ENCODE data around the gene NECTIN4.

Gene NECTIN4

GRCh38 chr1:161073474-161074121 lies 15.8 kb downstream of the NECTIN4 start:
- Histone ChIP-seq H2AFZ (ENCODE audit: low read length) (no peak overlapping the region), H3K9me3 (replicated peaks; ENCODE audit: insufficient read depth, low read length) (no peaks in the 10 kb centered on the region), H3K27ac (ENCODE audit: low read length) (no peak overlapping the region), H4K20me1 (ENCODE audit: insufficient read depth, low read length) (no peaks in the 10 kb centered on the region), H3K9ac (ENCODE audit: low read length) (no peak overlapping the region), H3K79me2 (ENCODE audit: low read length) (peaks cover 11% of the 10 kb centered on the region), H3K4me3 (ENCODE audit: low read length) (no peak overlapping the region), H3K9me2 (replicated peaks; ENCODE audit: insufficient read depth, low read length) (no peaks in the 10 kb centered on the region), H3K4me1 (ENCODE audit: low read length) (peaks cover 15% of the 10 kb centered on the region), H3K4me2 (ENCODE audit: low read depth, low read length) (no peak overlapping the region), H3F3A (ENCODE audit: insufficient read depth, low read length) (peaks cover 23% of the 10 kb centered on the region), H3K36me3 (replicated peaks; ENCODE audit: insufficient read depth, low read length) (no peaks in the 10 kb centered on the region), H3K27me3 (replicated peaks; ENCODE audit: insufficient read depth, low read length) (no peaks in the 10 kb centered on the region)
- DNase-seq: no peak
- TF ChIP-seq EZH2phosphoT487 (IDR thresholded peaks at IDR 0.05; ENCODE audit: low read length) (no peak), CTCF (IDR thresholded peaks at IDR 0.05; ENCODE audit: low read length) (no peak), EZH2 (optimal IDR thresholded peaks at IDR 0.05; ENCODE audit: low read depth, low read length) (no peak)

- Histone ChIP-seq H3K27me3 (replicated peaks; ENCODE audit: insufficient read depth, low read length) (no peaks in the 10 kb centered on the region), H3K79me2 (ENCODE audit: low read length) (peaks cover 18% of the 10 kb centered on the region), H3K4me2 (ENCODE audit: low read depth, low read length) (no peak overlapping the region), H3K36me3 (replicated peaks; ENCODE audit: insufficient read depth, low read length) (no peaks in the 10 kb centered on the region), H3K4me3 (ENCODE audit: low read length) (no peak overlapping the region), H3K4me1 (ENCODE audit: low read length) (peaks cover 18% of the 10 kb centered on the region), H3K9ac (ENCODE audit: low read length) (no peak overlapping the region), H4K20me1 (ENCODE audit: insufficient read depth, low read length) (no peaks in the 10 kb centered on the region), H3K27ac (ENCODE audit: low read length) (no peak overlapping the region), H3K9me3 (replicated peaks; ENCODE audit: insufficient read depth, low read length) (no peaks in the 10 kb centered on the region), H3K9me2 (replicated peaks; ENCODE audit: insufficient read depth, low read length) (no peaks in the 10 kb centered on the region), H2AFZ (ENCODE audit: low read length) (no peak overlapping the region), H3F3A (ENCODE audit: insufficient read depth, low read length) (peaks cover 25% of the 10 kb centered on the region)
- no peak for DNase-seq
- TF ChIP-seq CTCF (IDR thresholded peaks at IDR 0.05; ENCODE audit: low read length) (no peak), EZH2phosphoT487 (IDR thresholded peaks at IDR 0.05; ENCODE audit: low read length) (no peak), EZH2 (optimal IDR thresholded peaks at IDR 0.05; ENCODE audit: low read depth, low read length) (no peak)
Measured at GRCh38 chr1:161072751-161073449, 16.5 kb downstream of the NECTIN4 start.

- H4K20me1 ChIP-seq (ENCODE audit: insufficient read depth, low read length): no peaks in the 10 kb centered on the region
- no peaks in the 10 kb centered on the region for H3K9me2 ChIP-seq (replicated peaks; ENCODE audit: insufficient read depth, low read length)
- H3K9me3 ChIP-seq (replicated peaks; ENCODE audit: insufficient read depth, low read length): no peaks in the 10 kb centered on the region
- peak; percentile 74 for DNase-seq
- H3K27me3 ChIP-seq (replicated peaks; ENCODE audit: insufficient read depth, low read length): no peaks in the 10 kb centered on the region
- H3K4me2 ChIP-seq (ENCODE audit: low read depth, low read length): no peak overlapping the region
- no peak overlapping the region for H3K9ac ChIP-seq (ENCODE audit: low read length)
- H3K27ac ChIP-seq (ENCODE audit: low read length): no peak overlapping the region
- no peak overlapping the region for H2AFZ ChIP-seq (ENCODE audit: low read length)
- peaks cover 25% of the 10 kb centered on the region for H3F3A ChIP-seq (ENCODE audit: insufficient read depth, low read length)
- H3K79me2 ChIP-seq (ENCODE audit: low read length): peaks cover 28% of the 10 kb centered on the region
- peaks cover 25% of the 10 kb centered on the region for H3K4me1 ChIP-seq (ENCODE audit: low read length)
- no peak overlapping the region for H3K4me3 ChIP-seq (ENCODE audit: low read length)
- H3K36me3 ChIP-seq (replicated peaks; ENCODE audit: insufficient read depth, low read length): no peaks in the 10 kb centered on the region
- TF ChIP-seq EZH2phosphoT487 (IDR thresholded peaks at IDR 0.05; ENCODE audit: low read length) (no peak), EZH2 (optimal IDR thresholded peaks at IDR 0.05; ENCODE audit: low read depth, low read length) (no peak), CTCF (IDR thresholded peaks at IDR 0.05; ENCODE audit: low read length) (peak; percentile 67)
Measured at GRCh38 chr1:161071886-161072371, 17.4 kb downstream of the NECTIN4 start.

Data from MM.1S (cell line).